ENCODE measurements around the gene UCK2.

Gene UCK2

GRCh38 chr1:165882168-165882837 is 54.9 kb downstream of the UCK2 start:
- Histone ChIP-seq H3K27ac (ENCODE audit: low read length) (peak overlapping the region; percentile 5; the same call in 1 of the 2 replicates), H3K4me2 (ENCODE audit: low read length) (peak overlapping the region; percentile 53), H4K20me1 (ENCODE audit: insufficient read depth, low read length) (peaks cover 49% of the 10 kb centered on the region)

DNA sequence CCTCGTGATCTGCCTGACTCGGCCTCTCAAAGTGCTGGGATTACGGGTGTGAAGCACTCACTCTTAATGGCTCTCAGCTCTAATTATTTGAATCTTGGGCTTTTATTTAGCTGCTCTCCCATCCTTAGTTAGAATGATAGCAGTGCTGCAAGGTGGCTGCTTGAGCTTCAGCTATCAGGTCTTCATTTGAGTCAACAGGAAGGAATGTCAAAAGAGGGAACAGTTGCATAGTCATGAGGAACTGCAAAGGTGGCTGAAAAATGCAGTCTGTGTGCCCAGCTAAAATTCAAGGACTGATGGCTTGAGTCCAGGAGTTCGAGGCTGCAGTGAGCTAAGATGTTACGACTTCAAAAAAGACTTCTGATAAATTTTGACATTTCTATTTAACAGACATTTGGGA is 55.6 kb downstream of the UCK2 start:
- Histone ChIP-seq H4K20me1 (ENCODE audit: insufficient read depth, low read length) (peaks cover 49% of the 10 kb centered on the region), H3K4me1 (ENCODE audit: low read length) (peaks cover 71% of the 10 kb centered on the region), H3K27me3 (ENCODE audit: low read depth, low read length) (no peaks in the 10 kb centered on the region), H3K9me3 (ENCODE audit: insufficient read depth, low read length) (no peaks in the 10 kb centered on the region), H3K4me2 (ENCODE audit: low read length) (peak overlapping the region; percentile 25), H3K4me3 (ENCODE audit: low read length) (no peak overlapping the region), H3K79me2 (ENCODE audit: low read length) (peaks cover 98% of the 10 kb centered on the region), H2AFZ (ENCODE audit: low read depth, low read length) (no peak overlapping the region), H3K27ac (ENCODE audit: low read length) (no peak overlapping the region), H3K36me3 (replicated peaks; ENCODE audit: low read depth, low read length) (peaks cover 14% of the 10 kb centered on the region), H3K9ac (ENCODE audit: low read length) (no peak overlapping the region)
- TF ChIP-seq, protein P1, sequence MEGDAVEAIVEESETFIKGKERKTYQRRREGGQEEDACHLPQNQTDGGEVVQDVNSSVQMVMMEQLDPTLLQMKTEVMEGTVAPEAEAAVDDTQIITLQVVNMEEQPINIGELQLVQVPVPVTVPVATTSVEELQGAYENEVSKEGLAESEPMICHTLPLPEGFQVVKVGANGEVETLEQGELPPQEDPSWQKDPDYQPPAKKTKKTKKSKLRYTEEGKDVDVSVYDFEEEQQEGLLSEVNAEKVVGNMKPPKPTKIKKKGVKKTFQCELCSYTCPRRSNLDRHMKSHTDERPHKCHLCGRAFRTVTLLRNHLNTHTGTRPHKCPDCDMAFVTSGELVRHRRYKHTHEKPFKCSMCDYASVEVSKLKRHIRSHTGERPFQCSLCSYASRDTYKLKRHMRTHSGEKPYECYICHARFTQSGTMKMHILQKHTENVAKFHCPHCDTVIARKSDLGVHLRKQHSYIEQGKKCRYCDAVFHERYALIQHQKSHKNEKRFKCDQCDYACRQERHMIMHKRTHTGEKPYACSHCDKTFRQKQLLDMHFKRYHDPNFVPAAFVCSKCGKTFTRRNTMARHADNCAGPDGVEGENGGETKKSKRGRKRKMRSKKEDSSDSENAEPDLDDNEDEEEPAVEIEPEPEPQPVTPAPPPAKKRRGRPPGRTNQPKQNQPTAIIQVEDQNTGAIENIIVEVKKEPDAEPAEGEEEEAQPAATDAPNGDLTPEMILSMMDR (IDR thresholded peaks at IDR 0.05; ENCODE audit: low read depth, low read length) = no peak
- TF ChIP-seq EZH2phosphoT487 (IDR thresholded peaks at IDR 0.05; ENCODE audit: low read depth) = no peak

More at GRCh38 chr1:165882168-165882837, 54.9 kb downstream of the UCK2 start:
- Histone ChIP-seq H3K27me3 (ENCODE audit: low read depth, low read length) (no peaks in the 10 kb centered on the region), H2AFZ (ENCODE audit: low read depth, low read length) (no peak overlapping the region), H3K79me2 (ENCODE audit: low read length) (peaks cover 98% of the 10 kb centered on the region), H3K36me3 (replicated peaks; ENCODE audit: low read depth, low read length) (peaks cover 20% of the 10 kb centered on the region), H3K4me1 (ENCODE audit: low read length) (peaks cover 79% of the 10 kb centered on the region), H3K9me3 (ENCODE audit: insufficient read depth, low read length) (no peaks in the 10 kb centered on the region; the same call in 1 of the 2 replicates), H3K4me3 (ENCODE audit: low read length) (peak overlapping the region; percentile 8), H3K9ac (ENCODE audit: low read length) (peak overlapping the region; percentile 21; the same call in 1 of the 2 replicates)
- TF ChIP-seq, protein P1 (IDR thresholded peaks at IDR 0.05; ENCODE audit: low read depth, low read length) = no peak

DNA sequence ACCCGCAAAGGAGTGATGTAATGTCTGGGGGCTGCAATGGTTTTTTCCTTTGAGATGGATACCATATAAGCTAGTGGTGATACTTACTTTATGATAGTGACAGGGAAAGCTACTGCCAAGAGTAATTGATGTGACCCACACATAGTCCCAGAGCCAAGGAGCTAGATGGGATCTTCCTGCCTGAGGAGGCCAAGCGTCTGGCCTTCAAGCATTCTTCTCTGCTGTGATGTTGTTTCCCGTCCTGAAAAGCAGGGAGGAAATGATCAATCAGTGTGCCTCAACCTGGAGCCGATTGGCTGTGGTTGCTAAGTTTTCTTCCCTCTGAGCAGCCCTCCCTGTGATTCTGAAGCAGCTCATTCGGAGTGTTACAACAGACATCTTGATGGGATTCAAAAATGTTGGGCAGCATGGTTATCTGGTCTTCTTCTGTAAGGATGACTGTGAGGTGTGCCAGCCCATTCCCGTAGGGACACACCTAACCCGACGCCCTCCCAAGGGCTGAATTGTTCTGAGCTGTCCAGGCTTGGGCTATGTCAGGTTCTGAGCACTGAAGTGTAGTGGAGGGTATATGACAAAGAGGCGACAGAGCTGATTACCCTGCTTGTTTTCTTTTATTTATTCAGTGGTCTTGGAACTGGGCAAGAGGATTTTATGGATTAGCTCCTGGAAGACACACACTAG is 56.7 kb downstream of the UCK2 start:
- TF ChIP-seq EZH2phosphoT487 (IDR thresholded peaks at IDR 0.05; ENCODE audit: low read depth) = no peak
- TF ChIP-seq, protein P1 (IDR thresholded peaks at IDR 0.05; ENCODE audit: low read depth, low read length) = no peak
- H3K4me2 ChIP-seq (ENCODE audit: low read length) = no peak overlapping the region
- no peak overlapping the region for H2AFZ ChIP-seq (ENCODE audit: low read depth, low read length)
- no peaks in the 10 kb centered on the region for H3K9me3 ChIP-seq (ENCODE audit: insufficient read depth, low read length)
- peaks cover 99% of the 10 kb centered on the region for H3K79me2 ChIP-seq (ENCODE audit: low read length)
- peaks cover 61% of the 10 kb centered on the region for H3K4me1 ChIP-seq (ENCODE audit: low read length)
- no peaks in the 10 kb centered on the region for H3K27me3 ChIP-seq (ENCODE audit: low read depth, low read length)
- no peak overlapping the region for H3K9ac ChIP-seq (ENCODE audit: low read length)
- peaks cover 58% of the 10 kb centered on the region for H4K20me1 ChIP-seq (ENCODE audit: insufficient read depth, low read length)
- H3K4me3 ChIP-seq (ENCODE audit: low read length) = no peak overlapping the region
- peaks cover 6% of the 10 kb centered on the region for H3K36me3 ChIP-seq (replicated peaks; ENCODE audit: low read depth, low read length)
- H3K27ac ChIP-seq (ENCODE audit: low read length) = no peak overlapping the region

DNA sequence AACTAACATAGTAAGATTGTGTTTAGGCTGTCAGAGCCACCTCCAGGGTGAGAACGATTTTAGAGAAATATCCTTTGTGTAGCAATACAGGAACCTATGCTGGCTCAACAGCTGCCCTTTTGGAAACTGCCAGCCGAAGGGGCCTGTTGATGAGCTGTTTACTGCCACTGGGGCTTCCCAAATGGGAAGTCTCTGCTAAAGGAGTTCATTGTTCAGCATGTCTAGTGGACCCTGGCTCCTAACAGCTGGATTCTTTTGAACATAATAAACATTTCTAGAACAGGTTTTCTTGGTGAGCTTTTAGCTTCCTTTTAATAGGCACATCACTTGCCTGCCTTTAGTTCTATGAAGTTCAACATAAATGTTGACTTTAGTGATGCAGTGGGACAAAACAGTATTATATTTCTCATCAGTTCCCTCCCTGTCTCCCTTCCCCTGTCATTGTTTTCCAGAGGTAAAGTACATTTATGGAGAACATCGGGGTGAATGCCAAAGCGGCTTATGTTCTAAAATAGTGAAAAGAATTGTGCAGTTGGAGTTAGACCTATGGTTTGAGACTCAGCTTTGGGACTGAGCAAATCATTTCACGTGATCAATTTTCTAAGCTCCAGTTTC is 57.4 kb downstream of the UCK2 start:
- H3K9ac ChIP-seq (ENCODE audit: low read length) = no peak overlapping the region
- H3K9me3 ChIP-seq (ENCODE audit: insufficient read depth, low read length) = no peaks in the 10 kb centered on the region
- peaks cover 62% of the 10 kb centered on the region for H4K20me1 ChIP-seq (ENCODE audit: insufficient read depth, low read length)
- H3K27me3 ChIP-seq (ENCODE audit: low read depth, low read length) = no peaks in the 10 kb centered on the region
- no peak overlapping the region for H3K4me2 ChIP-seq (ENCODE audit: low read length)
- peaks cover 54% of the 10 kb centered on the region for H3K4me1 ChIP-seq (ENCODE audit: low read length)
- H3K36me3 ChIP-seq (replicated peaks; ENCODE audit: low read depth, low read length) = peaks cover 5% of the 10 kb centered on the region
- TF ChIP-seq, protein P1 (IDR thresholded peaks at IDR 0.05; ENCODE audit: low read depth, low read length) = no peak
- TF ChIP-seq EZH2phosphoT487 (IDR thresholded peaks at IDR 0.05; ENCODE audit: low read depth) = no peak
- peaks cover 97% of the 10 kb centered on the region for H3K79me2 ChIP-seq (ENCODE audit: low read length)
- no peak overlapping the region for H3K27ac ChIP-seq (ENCODE audit: low read length)
- H3K4me3 ChIP-seq (ENCODE audit: low read length) = no peak overlapping the region
- H2AFZ ChIP-seq (ENCODE audit: low read depth, low read length) = no peak overlapping the region
